Kidney glomerular epithelial cell (primary cell): ENCODE results near the gene PRAME.
A peak's percentile ranks its signal among the peaks of the same experiment; 100 is the strongest.

Experiments used
- DNase-seq: peaks from one replicate; lab custom pipeline; 2025; lab: John Stamatoyannopoulos, UW

The PRAME gene

GRCh38 chr22:22579869-22580604 lies 21.0 kb upstream of the PRAME start:
- DNase-seq: no peak

GRCh38 chr22:22578702-22579424 lies 19.8 kb upstream of the PRAME start:
- DNase-seq: peak; percentile 69

GRCh38 chr22:22576989-22577427 lies 17.9 kb upstream of the PRAME start:
- no peak for DNase-seq

GRCh38 chr22:22576244-22576988 lies 17.4 kb upstream of the PRAME start:
- DNase-seq: peak; percentile 20

GRCh38 chr22:22574361-22574760 lies 15.3 kb upstream of the PRAME start:
- DNase-seq: no peak

GRCh38 chr22:22573047-22573889 lies 14.2 kb upstream of the PRAME start:
- DNase-seq: no peak

- DNase-seq: no peak
Measured at GRCh38 chr22:22571862-22572261, 12.8 kb upstream of the PRAME start.

- DNase-seq: no peak
Measured at GRCh38 chr22:22571429-22571828, 12.4 kb upstream of the PRAME start.

- no peak for DNase-seq
Measured at GRCh38 chr22:22569218-22569617, 10.2 kb upstream of the PRAME start.

- no peak for DNase-seq
Measured at GRCh38 chr22:22565981-22566380, 6.9 kb upstream of the PRAME start.

GRCh38 chr22:22558071-22558971 lies 744 bp downstream of the PRAME start:
- no peak for DNase-seq

- DNase-seq: no peak
Measured at GRCh38 chr22:22556995-22557925, 1.8 kb downstream of the PRAME start.

- DNase-seq: no peak
Measured at GRCh38 chr22:22556578-22556977, 2.5 kb downstream of the PRAME start.

GRCh38 chr22:22555596-22555995 lies 3.5 kb downstream of the PRAME start:
- DNase-seq: no peak

- no peak for DNase-seq
Measured at GRCh38 chr22:22554587-22555284, 4.3 kb downstream of the PRAME start.

- DNase-seq: no peak
Measured at GRCh38 chr22:22553735-22554586, 5.1 kb downstream of the PRAME start.

GRCh38 chr22:22553141-22553540 lies 5.9 kb downstream of the PRAME start:
- no peak for DNase-seq

- no peak for DNase-seq
Measured at GRCh38 chr22:22552630-22553029, 6.4 kb downstream of the PRAME start.
